DMS153 treated with DMSO at 0.1 percent for 48 hours (cell line): Measurements from ENCODE around the gene SELENOM.
"Not testable (repeated sequence)": the region's sequence is repeated elsewhere in the genome, so short reads cannot be mapped to it uniquely, and the experiment has no call there.

Experiments used
- DNase-seq: peaks from one replicate; lab custom pipeline; 2025; ENCODE audit not compliant: unreplicated experiment; lab: John Stamatoyannopoulos, UW

SELENOM gene

GRCh38 chr22:31133911-31134310, 26.5 kb upstream of the SELENOM start:
- no peak for DNase-seq

- no peak for DNase-seq
Measured at GRCh38 chr22:31130873-31131272, 23.5 kb upstream of the SELENOM start.

GRCh38 chr22:31128156-31128555, 20.8 kb upstream of the SELENOM start:
- DNase-seq = no peak

- no peak for DNase-seq
Measured at GRCh38 chr22:31127181-31127772, 19.9 kb upstream of the SELENOM start.

GRCh38 chr22:31126869-31127175, 19.5 kb upstream of the SELENOM start:
- no peak for DNase-seq

- no peak for DNase-seq
Measured at GRCh38 chr22:31126128-31126868, 18.9 kb upstream of the SELENOM start.

GRCh38 chr22:31125521-31126117, 18.3 kb upstream of the SELENOM start:
- no peak for DNase-seq

GRCh38 chr22:31124811-31125465, 17.6 kb upstream of the SELENOM start:
- DNase-seq = no peak

- no peak for DNase-seq
Measured at GRCh38 chr22:31124290-31124689, 16.9 kb upstream of the SELENOM start.

- no peak for DNase-seq
Measured at GRCh38 chr22:31123292-31123602, 15.9 kb upstream of the SELENOM start.

GRCh38 chr22:31122532-31123291, 15.3 kb upstream of the SELENOM start, which contains the start of gene INPP5J:
Gene INPP5J, plus strand, starts transcription at chr22:31122966. Its CDS starts 49 bp downstream, at chr22:31123015.
- DNase-seq = peak; percentile 67

- DNase-seq = no peak
Measured at GRCh38 chr22:31122196-31122531, 14.8 kb upstream of the SELENOM start.

- DNase-seq = no peak
Measured at GRCh38 chr22:31121403-31121802, 14.0 kb upstream of the SELENOM start.

GRCh38 chr22:31120642-31121041, 13.3 kb upstream of the SELENOM start:
- DNase-seq = no peak

- no peak for DNase-seq
Measured at GRCh38 chr22:31120230-31120629, 12.9 kb upstream of the SELENOM start.

- DNase-seq = no peak
Measured at GRCh38 chr22:31119026-31119717, 11.8 kb upstream of the SELENOM start.

GRCh38 chr22:31118046-31118820, 10.9 kb upstream of the SELENOM start:
- no peak for DNase-seq

- not testable (repeated sequence) for DNase-seq
Measured at GRCh38 chr22:31112547-31113091, 5.3 kb upstream of the SELENOM start.

- no peak for DNase-seq
Measured at GRCh38 chr22:31107894-31108218, 488 bp upstream of the SELENOM start.

- no peak for DNase-seq
Measured at GRCh38 chr22:31106731-31107177, 614 bp downstream of the SELENOM start.
